ENCODE data around the gene STAM. TPM values are rescaled to one million over a fixed set of nuclear protein-coding genes. Genes with fewer than 3 reads are reported as not detected.

The STAM gene
- total and polyA plus RNA-seq, 10 of the 15 experiments (the other 5 are each of a cell fraction or from before 2014, with no cell fraction given), result 8.8 to 15.9 (median 14.4) TPM

DNA sequence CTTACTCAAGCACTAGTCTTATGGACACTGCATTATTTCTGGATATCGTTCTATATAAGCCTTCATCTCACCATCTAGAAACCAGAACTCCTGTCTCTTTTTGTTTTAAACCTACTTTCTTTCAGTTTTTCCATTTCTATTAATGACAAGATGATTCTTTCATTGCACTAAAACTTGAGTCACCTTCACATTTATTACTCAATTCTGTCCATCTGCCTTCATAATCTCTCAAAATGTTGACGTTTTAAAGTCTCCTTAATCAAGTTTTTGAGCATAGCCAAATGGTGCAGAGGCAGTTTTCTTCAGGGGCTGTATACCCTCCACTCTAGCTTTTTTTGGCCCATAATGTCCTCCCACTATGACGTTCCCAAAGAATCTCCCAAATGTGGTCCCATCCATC, 17.6 kb downstream of the STAM start:
- in situ Hi-C loops (cut with MboI) (no loop called here), intact Hi-C loops (cut with micrococcal nuclease; ENCODE audit: unreplicated experiment) (no loop called here)
- no TSS peak for BruUV-seq (replicated peaks)
- ATAC-seq (no peak), FAIRE-seq (no peak), DNase-seq (ENCODE audit: low read depth, low spot score) (no peak)
- Histone ChIP-seq H3K27me3 (replicated peaks in 1 of 2; ENCODE audit: control insufficient read depth in 2 of 2, insufficient read depth in 2 of 2, low read length in 1 of 2) (no peaks in the 10 kb centered on the region), H3K9ac (ENCODE audit: control insufficient read depth, insufficient read depth, low read length) (no peak overlapping the region), H2AFZ (ENCODE audit: control insufficient read depth, low read depth, low read length) (no peak overlapping the region), H3K79me2 (ENCODE audit: control insufficient read depth, insufficient read depth, low read length) (peaks cover 34% of the 10 kb centered on the region), H4K20me1 (ENCODE audit: control insufficient read depth, insufficient read depth) (no peaks in the 10 kb centered on the region), H3K4me1 (ENCODE audit: control insufficient read depth, insufficient read depth, low read length) (no peaks in the 10 kb centered on the region), H3K4me3 (no peak overlapping the region), H3K4me2 (ENCODE audit: control insufficient read depth, insufficient read depth) (no peak overlapping the region), H3K9me3 (replicated peaks; ENCODE audit: control insufficient read depth, insufficient read depth, low read length) (no peaks in the 10 kb centered on the region), H3K27ac (ENCODE audit: control insufficient read depth, insufficient read depth) (no peak overlapping the region), H3K36me3 (ENCODE audit: control insufficient read depth in 2 of 2, insufficient read depth in 2 of 2, low read length in 1 of 2) (peaks cover 2 to 5% of the 10 kb centered on the region in 2 experiments; a peak in 1 of 4 replicates)
- ChIA-PET CTCF (interaction anchor here (0.6 to 1.4 kb wide), 4 partner anchors 10 to 787 kb away, joined by 3 to 4 read pairs (median 4); no protein-coding TSS in a partner anchor), POLR2A (no interaction called here), RAD21 (ENCODE audit: unreplicated experiment) (interaction anchor here (1.3 to 1.4 kb wide), 3 partner anchors 9 to 16 kb away, joined by 3 to 4 read pairs (median 4); no protein-coding TSS in a partner anchor), SMC1A (ENCODE audit: uncharacterized antibody, unreplicated experiment) (interaction anchor here (0.9 to 2.2 kb wide), 3 partner anchors 12 to 29 kb away, joined by 3 to 16 read pairs (median 5); partner anchors contain the start of gene STAM)
- 88% methylated on average over 3 of the region's 3 CpGs for WGBS (ENCODE audit: insufficient coverage, insufficient replicate concordance, low lambda C conversion rate, missing lambda C conversion rate)
- TF ChIP-seq RAD21 (IDR thresholded peaks at IDR 0.05; ENCODE audit: insufficient read depth, low read depth, low read length), result no peak
- no peak for TF ChIP-seq KAT2A (conservative IDR thresholded peaks at IDR 0.05; ENCODE audit: control insufficient read depth, low read depth, low read length)
- TF ChIP-seq IRF4 (IDR thresholded peaks at IDR 0.05; ENCODE audit: low read depth, low read length), result no peak
- TF ChIP-seq ZNF592 (IDR thresholded peaks at IDR 0.05), result no peak
- no peak for TF ChIP-seq MLLT1 (IDR thresholded peaks at IDR 0.05)
- TF ChIP-seq, protein P1, sequence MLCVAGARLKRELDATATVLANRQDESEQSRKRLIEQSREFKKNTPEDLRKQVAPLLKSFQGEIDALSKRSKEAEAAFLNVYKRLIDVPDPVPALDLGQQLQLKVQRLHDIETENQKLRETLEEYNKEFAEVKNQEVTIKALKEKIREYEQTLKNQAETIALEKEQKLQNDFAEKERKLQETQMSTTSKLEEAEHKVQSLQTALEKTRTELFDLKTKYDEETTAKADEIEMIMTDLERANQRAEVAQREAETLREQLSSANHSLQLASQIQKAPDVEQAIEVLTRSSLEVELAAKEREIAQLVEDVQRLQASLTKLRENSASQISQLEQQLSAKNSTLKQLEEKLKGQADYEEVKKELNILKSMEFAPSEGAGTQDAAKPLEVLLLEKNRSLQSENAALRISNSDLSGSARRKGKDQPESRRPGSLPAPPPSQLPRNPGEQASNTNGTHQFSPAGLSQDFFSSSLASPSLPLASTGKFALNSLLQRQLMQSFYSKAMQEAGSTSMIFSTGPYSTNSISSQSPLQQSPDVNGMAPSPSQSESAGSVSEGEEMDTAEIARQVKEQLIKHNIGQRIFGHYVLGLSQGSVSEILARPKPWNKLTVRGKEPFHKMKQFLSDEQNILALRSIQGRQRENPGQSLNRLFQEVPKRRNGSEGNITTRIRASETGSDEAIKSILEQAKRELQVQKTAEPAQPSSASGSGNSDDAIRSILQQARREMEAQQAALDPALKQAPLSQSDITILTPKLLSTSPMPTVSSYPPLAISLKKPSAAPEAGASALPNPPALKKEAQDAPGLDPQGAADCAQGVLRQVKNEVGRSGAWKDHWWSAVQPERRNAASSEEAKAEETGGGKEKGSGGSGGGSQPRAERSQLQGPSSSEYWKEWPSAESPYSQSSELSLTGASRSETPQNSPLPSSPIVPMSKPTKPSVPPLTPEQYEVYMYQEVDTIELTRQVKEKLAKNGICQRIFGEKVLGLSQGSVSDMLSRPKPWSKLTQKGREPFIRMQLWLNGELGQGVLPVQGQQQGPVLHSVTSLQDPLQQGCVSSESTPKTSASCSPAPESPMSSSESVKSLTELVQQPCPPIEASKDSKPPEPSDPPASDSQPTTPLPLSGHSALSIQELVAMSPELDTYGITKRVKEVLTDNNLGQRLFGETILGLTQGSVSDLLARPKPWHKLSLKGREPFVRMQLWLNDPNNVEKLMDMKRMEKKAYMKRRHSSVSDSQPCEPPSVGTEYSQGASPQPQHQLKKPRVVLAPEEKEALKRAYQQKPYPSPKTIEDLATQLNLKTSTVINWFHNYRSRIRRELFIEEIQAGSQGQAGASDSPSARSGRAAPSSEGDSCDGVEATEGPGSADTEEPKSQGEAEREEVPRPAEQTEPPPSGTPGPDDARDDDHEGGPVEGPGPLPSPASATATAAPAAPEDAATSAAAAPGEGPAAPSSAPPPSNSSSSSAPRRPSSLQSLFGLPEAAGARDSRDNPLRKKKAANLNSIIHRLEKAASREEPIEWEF (IDR thresholded peaks at IDR 0.05; ENCODE audit: insufficient replicate concordance, low read depth, low read length), result no peak
- TF ChIP-seq ATF3 (IDR thresholded peaks at IDR 0.05; ENCODE audit: borderline replicate concordance, extremely low read depth, low read depth, low read length), result no peak
- no peak for TF ChIP-seq CHD2 (IDR thresholded peaks at IDR 0.05; ENCODE audit: borderline replicate concordance, low read depth, low read length)
- TF ChIP-seq, protein P2, sequence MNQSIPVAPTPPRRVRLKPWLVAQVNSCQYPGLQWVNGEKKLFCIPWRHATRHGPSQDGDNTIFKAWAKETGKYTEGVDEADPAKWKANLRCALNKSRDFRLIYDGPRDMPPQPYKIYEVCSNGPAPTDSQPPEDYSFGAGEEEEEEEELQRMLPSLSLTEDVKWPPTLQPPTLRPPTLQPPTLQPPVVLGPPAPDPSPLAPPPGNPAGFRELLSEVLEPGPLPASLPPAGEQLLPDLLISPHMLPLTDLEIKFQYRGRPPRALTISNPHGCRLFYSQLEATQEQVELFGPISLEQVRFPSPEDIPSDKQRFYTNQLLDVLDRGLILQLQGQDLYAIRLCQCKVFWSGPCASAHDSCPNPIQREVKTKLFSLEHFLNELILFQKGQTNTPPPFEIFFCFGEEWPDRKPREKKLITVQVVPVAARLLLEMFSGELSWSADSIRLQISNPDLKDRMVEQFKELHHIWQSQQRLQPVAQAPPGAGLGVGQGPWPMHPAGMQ (IDR thresholded peaks at IDR 0.05; ENCODE audit: borderline replicate concordance), result no peak
- no peak for TF ChIP-seq MEF2A (IDR thresholded peaks at IDR 0.05; ENCODE audit: insufficient read depth, low read depth, low read length)
